HepG2 (cell line): ENCODE measurements around the gene KRT7. TPM values are rescaled to one million over a fixed set of nuclear protein-coding genes. Genes with fewer than 3 reads are reported as not detected.
A peak's percentile ranks its signal among the peaks of the same experiment; 100 is the strongest.

ENCODE experiments used
- AKAP8 ChIP-seq: sonication (generic); formaldehyde crosslinking; IDR thresholded peaks from 2 replicates; pipeline ENCODE4 v1.5.1; 2020; ENCODE audit warnings: mild to moderate bottlenecking, missing genetic modification reagents
- ELF1 ChIP-seq: sonication (generic); formaldehyde crosslinking; IDR thresholded peaks from 2 replicates; pipeline ENCODE4 v1.4.0; 2020; ENCODE audit warnings: missing genetic modification reagents
- EP300 ChIP-seq, 3 experiments: sonication (generic) in 1 of 3; formaldehyde crosslinking in 1 of 3; IDR thresholded peaks; 2 replicates each; pipeline versions ENCODE4 v1.5.1 to v1.6.1; 2011 to 2020; ENCODE audit warnings: low read depth in 2 of 3, low read length in 2 of 3, borderline replicate concordance in 1 of 3, improper control_type of control experiment in 1 of 3, mild to moderate bottlenecking in 1 of 3, missing genetic modification reagents in 1 of 3, moderate library complexity in 1 of 3
- FOXA1 ChIP-seq, 2 experiments: fragments of 450-650 bp in 1 of 2; sonication (generic) in 1 of 2; formaldehyde crosslinking in 1 of 2; IDR thresholded peaks; 2 replicates each; pipeline versions ENCODE4 v1.4.0 to v1.6.1; 2016 to 2020; ENCODE audit warnings: missing genetic modification reagents in 1 of 2
- LCORL ChIP-seq, 2 experiments: fragments of 450-650 bp in 1 of 2; sonication (generic) in 1 of 2; formaldehyde crosslinking in 1 of 2; IDR thresholded peaks; 2 replicates each; pipeline versions ENCODE4 v1.5.0 to v1.6.1; 2017 to 2020; ENCODE audit warnings: antibody characterized with exemption in 1 of 2, missing genetic modification reagents in 1 of 2
- RARA ChIP-seq: IDR thresholded peaks from 2 replicates; pipeline ENCODE4 v1.6.1; 2016; ENCODE audit warnings: missing genetic modification reagents, missing compliant biosample characterization
- RXRB ChIP-seq: IDR thresholded peaks from 2 replicates; pipeline ENCODE4 v1.6.1; 2016; ENCODE audit warnings: borderline replicate concordance, missing genetic modification reagents, missing compliant biosample characterization
- TCF7 ChIP-seq: sonication (generic); IDR thresholded peaks from 2 replicates; pipeline ENCODE4 v1.6.1; 2016; ENCODE audit warnings: antibody characterized with exemption, low read depth
- ZNF232 ChIP-seq: sonication (generic); formaldehyde crosslinking; IDR thresholded peaks from 2 replicates; pipeline ENCODE4 v1.4.0; 2020; ENCODE audit warnings: missing genetic modification reagents, borderline replicate concordance
- ZNF335 ChIP-seq: sonication (generic); formaldehyde crosslinking; IDR thresholded peaks from 2 replicates; pipeline ENCODE4 v1.4.0; 2020; ENCODE audit warnings: missing genetic modification reagents
- ZNF496 ChIP-seq: sonication (generic); formaldehyde crosslinking; IDR thresholded peaks from 2 replicates; pipeline ENCODE4 v1.8.1; 2023; ENCODE audit warnings: mild to moderate bottlenecking, moderate library complexity, missing genetic modification reagents; ENCODE audit not compliant: insufficient replicate concordance
- polyA plus RNA-seq, 8 experiments: library from polyadenylated mRNA; depleted of rRNA in 3 of 8; stranded (reverse) in 7 of 8; unstranded in 1 of 8; fragments of >200 nt; fragmentation: Illumina TruSeq in 4 of 8; extraction: Trizol in 4 of 8; gene quantifications; 2 replicates each; pipeline versions ENCODE4 v1.2.1 to v1.2.3, GENCODE V29; 2011 to 2016; ENCODE audit warnings: low read depth in 4 of 8, missing spikeins in 1 of 8, mixed read lengths in 1 of 8; ENCODE audit not compliant: insufficient read depth in 1 of 8
- total RNA-seq, 5 experiments: library from RNA; depleted of rRNA; stranded (reverse); fragments of >200 nt; fragmentation: Illumina TruSeq; extraction: Trizol; gene quantifications; 2 replicates each; pipeline ENCODE4 v1.2.3, GENCODE V29; 2016; ENCODE audit warnings: low read depth in 1 of 5
- TF ChIP-seq, protein P1 (sequence below): sonication (generic); formaldehyde crosslinking; IDR thresholded peaks from 2 replicates; pipeline ENCODE4 v1.5.0; 2020; ENCODE audit warnings: missing genetic modification reagents
- TF ChIP-seq, protein P2 (sequence below): fragments of 450-650 bp; IDR thresholded peaks from 2 replicates; pipeline ENCODE4 v1.6.1; 2016
- TF ChIP-seq, protein P3 (sequence below): fragments of 450-650 bp; IDR thresholded peaks from 2 replicates; pipeline ENCODE4 v1.6.1; 2017; ENCODE audit warnings: mild to moderate bottlenecking
- TF ChIP-seq, protein P4 (sequence below): sonication (generic); formaldehyde crosslinking; IDR thresholded peaks from 2 replicates; pipeline ENCODE4 v1.5.0; 2020; ENCODE audit warnings: mild to moderate bottlenecking, low read depth, missing genetic modification reagents, borderline replicate concordance

The KRT7 gene
- total and polyA plus RNA-seq, 2 of the 13 experiments (the other 11 are each of a cell fraction or from before 2014, with no cell fraction given) = 0.83 TPM; not detected in 1

DNA sequence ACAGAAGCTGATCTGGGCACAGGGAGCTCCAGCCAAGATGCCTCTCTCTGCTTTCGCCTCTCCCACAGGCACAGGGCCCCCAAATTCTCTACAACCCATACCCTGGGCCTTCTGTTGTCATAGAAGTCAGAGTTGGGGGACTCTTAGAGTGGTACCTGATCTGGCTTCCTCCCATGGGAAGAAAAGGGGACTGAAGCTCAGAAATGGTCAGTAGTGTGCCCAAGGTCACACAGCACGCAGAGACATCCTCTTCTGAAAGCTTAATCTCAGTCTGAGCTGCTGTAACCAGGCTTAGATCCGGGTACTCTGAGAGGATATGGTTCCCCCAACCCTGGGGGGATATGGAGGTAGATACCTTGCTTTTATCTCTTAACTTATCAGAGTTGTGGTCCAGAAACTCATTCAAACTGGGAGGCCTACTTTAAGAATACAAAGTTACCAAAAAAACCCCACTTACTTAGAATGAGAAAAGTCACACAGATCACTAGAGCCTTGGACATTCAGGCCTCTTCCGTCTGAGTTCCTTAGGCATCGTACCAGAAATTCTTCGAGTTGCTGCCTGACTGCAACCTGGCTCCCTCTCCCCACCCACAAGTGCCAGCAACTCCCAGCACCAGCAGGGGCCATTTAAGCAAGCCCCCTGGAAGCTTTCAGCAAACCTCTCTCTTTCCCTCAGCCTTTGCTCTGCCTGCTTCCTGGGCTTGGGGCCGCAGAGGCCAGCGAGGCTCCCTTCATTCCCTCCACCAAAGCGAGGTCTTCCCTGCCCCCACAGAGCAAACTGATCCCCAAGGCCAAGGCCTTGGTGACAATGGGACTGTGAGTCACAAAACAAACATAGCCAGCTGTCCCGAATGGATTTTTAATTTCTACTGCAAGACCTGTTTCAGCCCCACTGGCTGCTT lies 13.9 kb downstream of the KRT7 start (continued):
- TF ChIP-seq, protein P1, sequence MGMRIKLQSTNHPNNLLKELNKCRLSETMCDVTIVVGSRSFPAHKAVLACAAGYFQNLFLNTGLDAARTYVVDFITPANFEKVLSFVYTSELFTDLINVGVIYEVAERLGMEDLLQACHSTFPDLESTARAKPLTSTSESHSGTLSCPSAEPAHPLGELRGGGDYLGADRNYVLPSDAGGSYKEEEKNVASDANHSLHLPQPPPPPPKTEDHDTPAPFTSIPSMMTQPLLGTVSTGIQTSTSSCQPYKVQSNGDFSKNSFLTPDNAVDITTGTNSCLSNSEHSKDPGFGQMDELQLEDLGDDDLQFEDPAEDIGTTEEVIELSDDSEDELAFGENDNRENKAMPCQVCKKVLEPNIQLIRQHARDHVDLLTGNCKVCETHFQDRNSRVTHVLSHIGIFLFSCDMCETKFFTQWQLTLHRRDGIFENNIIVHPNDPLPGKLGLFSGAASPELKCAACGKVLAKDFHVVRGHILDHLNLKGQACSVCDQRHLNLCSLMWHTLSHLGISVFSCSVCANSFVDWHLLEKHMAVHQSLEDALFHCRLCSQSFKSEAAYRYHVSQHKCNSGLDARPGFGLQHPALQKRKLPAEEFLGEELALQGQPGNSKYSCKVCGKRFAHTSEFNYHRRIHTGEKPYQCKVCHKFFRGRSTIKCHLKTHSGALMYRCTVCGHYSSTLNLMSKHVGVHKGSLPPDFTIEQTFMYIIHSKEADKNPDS = no peak
- TF ChIP-seq FOXA1 (IDR thresholded peaks at IDR 0.05) (no peak), FOXA1 (CRISPR knock-in tag; IDR thresholded peaks at IDR 0.05) (peak; percentile 93), AKAP8 (CRISPR knock-in tag) (no peak), LCORL (IDR thresholded peaks at IDR 0.05) (no peak), LCORL (CRISPR knock-in tag; IDR thresholded peaks at IDR 0.05) (no peak), RXRB (peak; percentile 37; the same call in 1 of the 2 replicates), ZNF496 (no peak), TCF7 (no peak), ELF1 (no peak), ZNF335 (CRISPR knock-in tag) (no peak), EP300 (IDR thresholded peaks at IDR 0.05; ENCODE audit: low read depth in 2 of 2, low read length in 2 of 2) (peak in 1 of 2 experiments; percentile 53; a peak in 1 of 4 replicates), EP300 (CRISPR knock-in tag; IDR thresholded peaks at IDR 0.05; ENCODE audit: borderline replicate concordance) (peak; percentile 44; the same call in 1 of the 2 replicates), RARA (CRISPR knock-in tag) (peak; percentile 61; the same call in 1 of the 2 replicates), ZNF232 (CRISPR knock-in tag) (no peak)
- TF ChIP-seq, protein P2, sequence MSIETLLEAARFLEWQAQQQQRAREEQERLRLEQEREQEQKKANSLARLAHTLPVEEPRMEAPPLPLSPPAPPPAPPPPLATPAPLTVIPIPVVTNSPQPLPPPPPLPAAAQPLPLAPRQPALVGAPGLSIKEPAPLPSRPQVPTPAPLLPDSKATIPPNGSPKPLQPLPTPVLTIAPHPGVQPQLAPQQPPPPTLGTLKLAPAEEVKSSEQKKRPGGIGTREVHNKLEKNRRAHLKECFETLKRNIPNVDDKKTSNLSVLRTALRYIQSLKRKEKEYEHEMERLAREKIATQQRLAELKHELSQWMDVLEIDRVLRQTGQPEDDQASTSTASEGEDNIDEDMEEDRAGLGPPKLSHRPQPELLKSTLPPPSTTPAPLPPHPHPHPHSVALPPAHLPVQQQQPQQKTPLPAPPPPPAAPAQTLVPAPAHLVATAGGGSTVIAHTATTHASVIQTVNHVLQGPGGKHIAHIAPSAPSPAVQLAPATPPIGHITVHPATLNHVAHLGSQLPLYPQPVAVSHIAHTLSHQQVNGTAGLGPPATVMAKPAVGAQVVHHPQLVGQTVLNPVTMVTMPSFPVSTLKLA = no peak
- TF ChIP-seq, protein P3, sequence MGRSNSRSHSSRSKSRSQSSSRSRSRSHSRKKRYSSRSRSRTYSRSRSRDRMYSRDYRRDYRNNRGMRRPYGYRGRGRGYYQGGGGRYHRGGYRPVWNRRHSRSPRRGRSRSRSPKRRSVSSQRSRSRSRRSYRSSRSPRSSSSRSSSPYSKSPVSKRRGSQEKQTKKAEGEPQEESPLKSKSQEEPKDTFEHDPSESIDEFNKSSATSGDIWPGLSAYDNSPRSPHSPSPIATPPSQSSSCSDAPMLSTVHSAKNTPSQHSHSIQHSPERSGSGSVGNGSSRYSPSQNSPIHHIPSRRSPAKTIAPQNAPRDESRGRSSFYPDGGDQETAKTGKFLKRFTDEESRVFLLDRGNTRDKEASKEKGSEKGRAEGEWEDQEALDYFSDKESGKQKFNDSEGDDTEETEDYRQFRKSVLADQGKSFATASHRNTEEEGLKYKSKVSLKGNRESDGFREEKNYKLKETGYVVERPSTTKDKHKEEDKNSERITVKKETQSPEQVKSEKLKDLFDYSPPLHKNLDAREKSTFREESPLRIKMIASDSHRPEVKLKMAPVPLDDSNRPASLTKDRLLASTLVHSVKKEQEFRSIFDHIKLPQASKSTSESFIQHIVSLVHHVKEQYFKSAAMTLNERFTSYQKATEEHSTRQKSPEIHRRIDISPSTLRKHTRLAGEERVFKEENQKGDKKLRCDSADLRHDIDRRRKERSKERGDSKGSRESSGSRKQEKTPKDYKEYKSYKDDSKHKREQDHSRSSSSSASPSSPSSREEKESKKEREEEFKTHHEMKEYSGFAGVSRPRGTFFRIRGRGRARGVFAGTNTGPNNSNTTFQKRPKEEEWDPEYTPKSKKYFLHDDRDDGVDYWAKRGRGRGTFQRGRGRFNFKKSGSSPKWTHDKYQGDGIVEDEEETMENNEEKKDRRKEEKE = no peak
- TF ChIP-seq, protein P4, sequence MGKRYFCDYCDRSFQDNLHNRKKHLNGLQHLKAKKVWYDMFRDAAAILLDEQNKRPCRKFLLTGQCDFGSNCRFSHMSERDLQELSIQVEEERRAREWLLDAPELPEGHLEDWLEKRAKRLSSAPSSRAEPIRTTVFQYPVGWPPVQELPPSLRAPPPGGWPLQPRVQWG (CRISPR knock-in tag) = no peak
